ENCODE results near the gene CCDC9B. TPM values are rescaled to one million over a fixed set of nuclear protein-coding genes. Genes with fewer than 3 reads are reported as not detected.

CCDC9B gene
- total RNA-seq, 1 donor from 2014 or later: 0.39 TPM

Other genes with a start within 250 kb of the CCDC9B start
- gene BMF, start 232.1 kb downstream of the CCDC9B start, total RNA-seq: 9.6 and 12.4 TPM in 2 replicates
- gene BUB1B, start 179.9 kb downstream of the CCDC9B start, total RNA-seq: 49.9 and 54.8 TPM in 2 replicates
- gene PAK6, start 101.9 kb downstream of the CCDC9B start, total RNA-seq: 0.22 and 0.37 TPM in 2 replicates
- not detected in 2 replicates for gene ANKRD63, start 57.9 kb downstream of the CCDC9B start, total RNA-seq
- gene PLCB2, start 33.0 kb downstream of the CCDC9B start, total RNA-seq: 178 TPM in 2 replicates
- gene INAFM2, start 17.2 kb downstream of the CCDC9B start, total RNA-seq: 11.6 and 12.0 TPM in 2 replicates
- not detected in 2 replicates for gene PHGR1, start 10.1 kb upstream of the CCDC9B start, total RNA-seq
- 0.22 and 1.0 TPM in 2 replicates for gene DISP2, start 17.3 kb upstream of the CCDC9B start, total RNA-seq
- gene KNSTRN, start 41.8 kb upstream of the CCDC9B start, total RNA-seq: 38.0 and 42.7 TPM in 2 replicates
- 39.0 and 41.4 TPM in 2 replicates for gene IVD, start 64.9 kb upstream of the CCDC9B start, total RNA-seq
- gene BAHD1, start 100.0 kb upstream of the CCDC9B start, total RNA-seq: 25.4 and 27.3 TPM in 2 replicates
- 11.5 and 12.2 TPM in 2 replicates for gene CHST14, start 130.0 kb upstream of the CCDC9B start, total RNA-seq
- gene CCDC32, start 224.1 kb upstream of the CCDC9B start, total RNA-seq: 34.9 and 37.1 TPM in 2 replicates
- gene RPUSD2, start 228.4 kb upstream of the CCDC9B start, total RNA-seq: 11.8 and 13.0 TPM in 2 replicates

Data from T-helper 1 cell treated with Interleukin-12 subunit alpha and Interleukin-12 subunit beta and Interleukin-4 antibody, amounts not matched to agents 30 ng/mL and 1 ng/mL, for 36 hours (primary cell).